Vagina (tissue), 2 donors: Measurements from ENCODE around the gene SLU7. TPM values are rescaled to one million over a fixed set of nuclear protein-coding genes. Genes with fewer than 3 reads are reported as not detected.

ENCODE experiments used
- DNase-seq, 2 donors: peaks; one replicate each; pipeline ENCODE4 v3.0.0-alpha.2; 2017; ENCODE audit errors: extremely low spot score in 2 of 2
- H3K27ac ChIP-seq: fragments of 200-600 bp; sonication (generic); one replicate; pipeline ENCODE4 v1.5.1; 2019
- H3K27me3 ChIP-seq: fragments of 200-600 bp; sonication (generic); one replicate; pipeline ENCODE4 v1.5.1; 2019
- H3K36me3 ChIP-seq, 2 donors: fragments of 200-600 bp; sonication (generic); one replicate each; pipeline ENCODE4 v1.5.1; 2017 to 2019
- H3K4me1 ChIP-seq: fragments of 200-600 bp; sonication (generic); one replicate; pipeline ENCODE4 v1.5.1; 2019
- H3K4me3 ChIP-seq, 2 donors: fragments of 200-600 bp; sonication (generic); 1 replicate in 1 of 2; 2 replicates in 1 of 2; pipeline ENCODE4 v1.5.1; 2016 to 2019
- H3K9me3 ChIP-seq: fragments of 200-600 bp; sonication (generic); one replicate; pipeline ENCODE4 v1.5.1; 2019
- CTCF ChIP-seq, 3 experiments: fragments of 450-650 bp in 2 of 3; fragments of 200-600 bp in 1 of 3; sonication (generic) in 1 of 3; IDR thresholded peaks; one replicate each; pipeline ENCODE4 v1.5.1; 2017 to 2019; ENCODE audit warnings: antibody characterized with exemption in 3 of 3, mild to moderate bottlenecking in 2 of 3, moderate library complexity in 2 of 3
- POLR2A ChIP-seq, 2 donors: fragments of 450-650 bp; IDR thresholded peaks; one replicate each; pipeline ENCODE4 v1.6.1; 2017; ENCODE audit warnings: antibody characterized with exemption in 2 of 2, mild to moderate bottlenecking in 2 of 2, moderate library complexity in 2 of 2
- POLR2AphosphoS5 ChIP-seq, 2 donors: sonication (generic); formaldehyde crosslinking; IDR thresholded peaks; one replicate each; pipeline ENCODE4 v1.9.0; 2017; ENCODE audit warnings: antibody characterized with exemption in 2 of 2, mild to moderate bottlenecking in 2 of 2, low read depth in 1 of 2; ENCODE audit not compliant: insufficient read depth in 1 of 2
- intact Hi-C: fragments of 100-400 bp; cut with DNase I; formaldehyde crosslinking; loops from one replicate; pipeline ENCODE4 v1.15.1; 2023
- total RNA-seq: library from RNA; depleted of rRNA; stranded (reverse); fragments of >200 nt; gene quantifications from one replicate; pipeline ENCODE4 v1.2.3, GENCODE V29; 2016

Gene SLU7
- total RNA-seq, 1 donor from 2014 or later: 24.3 TPM

- no peak for DNase-seq
- intact Hi-C loops: no loop called here
- H3K27me3 ChIP-seq: no peaks in the 10 kb centered on the region
- no peaks in the 10 kb centered on the region for H3K36me3 ChIP-seq
- no peaks in the 10 kb centered on the region for H3K4me1 ChIP-seq
- H3K4me3 ChIP-seq: no peak overlapping the region
- H3K9me3 ChIP-seq: no peaks in the 10 kb centered on the region
- TF ChIP-seq POLR2A (IDR thresholded peaks at IDR 0.05) (no peak), CTCF (IDR thresholded peaks at IDR 0.05) (no peak), POLR2AphosphoS5 (IDR thresholded peaks at IDR 0.05; ENCODE audit: insufficient read depth in 1 of 2, low read depth in 1 of 2) (no peak)
- no peak overlapping the region for H3K27ac ChIP-seq
These were observed 31.5 kb upstream of the SLU7 start for GRCh38 chr5:160450164-160450932.

GRCh38 chr5:160449458-160449857 is 30.6 kb upstream of the SLU7 start:
- no peak overlapping the region for H3K27ac ChIP-seq
- H3K27me3 ChIP-seq: no peaks in the 10 kb centered on the region
- H3K36me3 ChIP-seq: no peaks in the 10 kb centered on the region
- no peak overlapping the region for H3K4me3 ChIP-seq
- H3K9me3 ChIP-seq: no peaks in the 10 kb centered on the region
- no peaks in the 10 kb centered on the region for H3K4me1 ChIP-seq
- TF ChIP-seq CTCF (IDR thresholded peaks at IDR 0.05) (no peak), POLR2A (IDR thresholded peaks at IDR 0.05) (no peak), POLR2AphosphoS5 (IDR thresholded peaks at IDR 0.05; ENCODE audit: insufficient read depth in 1 of 2, low read depth in 1 of 2) (no peak)
- intact Hi-C loops: no loop called here
- no peak for DNase-seq

- no peak for TF ChIP-seq POLR2A (IDR thresholded peaks at IDR 0.05)
- TF ChIP-seq CTCF (IDR thresholded peaks at IDR 0.05): no peak
- no peak for TF ChIP-seq POLR2AphosphoS5 (IDR thresholded peaks at IDR 0.05; ENCODE audit: insufficient read depth in 1 of 2, low read depth in 1 of 2)
- H3K27me3 ChIP-seq: no peaks in the 10 kb centered on the region
- H3K4me1 ChIP-seq: no peaks in the 10 kb centered on the region
- no peaks in the 10 kb centered on the region for H3K9me3 ChIP-seq
- intact Hi-C loops: no loop called here
- H3K36me3 ChIP-seq: no peaks in the 10 kb centered on the region
- DNase-seq: no peak
- H3K27ac ChIP-seq: no peak overlapping the region
- no peak overlapping the region for H3K4me3 ChIP-seq
These were observed 30.0 kb upstream of the SLU7 start for GRCh38 chr5:160448886-160449285.

GRCh38 chr5:160445751-160446150 is 26.9 kb upstream of the SLU7 start:
- Histone ChIP-seq H3K4me1 (no peaks in the 10 kb centered on the region), H3K36me3 (no peaks in the 10 kb centered on the region), H3K27me3 (no peaks in the 10 kb centered on the region), H3K27ac (no peak overlapping the region), H3K4me3 (no peak overlapping the region), H3K9me3 (no peaks in the 10 kb centered on the region)
- intact Hi-C loops: no loop called here
- DNase-seq: no peak
- no peak for TF ChIP-seq CTCF (IDR thresholded peaks at IDR 0.05)
- TF ChIP-seq POLR2A (IDR thresholded peaks at IDR 0.05): no peak
- TF ChIP-seq POLR2AphosphoS5 (IDR thresholded peaks at IDR 0.05; ENCODE audit: insufficient read depth in 1 of 2, low read depth in 1 of 2): no peak

- intact Hi-C loops: no loop called here
- Histone ChIP-seq H3K4me3 (no peak overlapping the region), H3K27ac (no peak overlapping the region), H3K36me3 (no peaks in the 10 kb centered on the region), H3K27me3 (no peaks in the 10 kb centered on the region), H3K9me3 (no peaks in the 10 kb centered on the region), H3K4me1 (no peaks in the 10 kb centered on the region)
- no peak for TF ChIP-seq POLR2AphosphoS5 (IDR thresholded peaks at IDR 0.05; ENCODE audit: insufficient read depth in 1 of 2, low read depth in 1 of 2)
- no peak for TF ChIP-seq CTCF (IDR thresholded peaks at IDR 0.05)
- no peak for TF ChIP-seq POLR2A (IDR thresholded peaks at IDR 0.05)
- no peak for DNase-seq
These were observed 26.3 kb upstream of the SLU7 start for GRCh38 chr5:160445132-160445531.
